ENCODE measurements around the gene ADAMTS17. TPM values are rescaled to one million over a fixed set of nuclear protein-coding genes. Genes with fewer than 3 reads are reported as not detected.

Gene ADAMTS17
- total RNA-seq, 1 experiment from 2014 or later: 1.8 TPM

DNA sequence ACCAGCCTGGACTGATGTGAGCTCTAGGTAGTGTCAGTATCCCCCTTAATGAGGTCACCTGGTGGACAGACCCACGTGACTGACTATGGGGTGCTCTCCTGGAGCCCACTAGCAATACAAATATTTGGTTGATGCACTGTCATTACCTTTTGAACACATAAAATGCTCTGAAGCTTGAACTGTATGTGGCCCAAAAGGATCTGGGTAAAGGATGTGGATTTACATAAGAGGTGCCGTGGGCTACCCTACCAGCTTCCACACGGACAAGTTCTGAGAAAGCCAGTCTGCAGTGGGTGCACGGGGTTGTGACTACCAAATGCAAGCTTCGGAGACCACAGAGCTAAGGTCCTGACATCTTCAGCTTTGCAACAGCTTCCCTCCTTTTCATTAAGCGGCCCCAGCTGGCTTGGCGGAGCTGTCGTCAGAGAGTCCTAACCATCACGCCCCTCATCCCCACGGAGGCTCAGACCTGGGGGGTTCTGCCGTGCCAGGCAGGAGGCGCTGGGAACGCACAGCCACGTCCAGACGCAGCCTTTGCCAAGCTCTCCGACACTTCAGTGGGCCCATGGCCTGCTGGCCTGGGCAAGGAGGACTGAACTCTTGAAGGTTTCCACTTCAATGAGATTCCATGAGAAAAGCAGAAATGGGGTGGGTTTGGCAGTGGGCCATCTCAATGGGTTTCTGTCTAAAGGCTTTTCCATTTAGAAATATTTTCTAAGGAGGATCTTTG, 228.3 kb downstream of the ADAMTS17 start (continued):
- TF ChIP-seq, protein P1, sequence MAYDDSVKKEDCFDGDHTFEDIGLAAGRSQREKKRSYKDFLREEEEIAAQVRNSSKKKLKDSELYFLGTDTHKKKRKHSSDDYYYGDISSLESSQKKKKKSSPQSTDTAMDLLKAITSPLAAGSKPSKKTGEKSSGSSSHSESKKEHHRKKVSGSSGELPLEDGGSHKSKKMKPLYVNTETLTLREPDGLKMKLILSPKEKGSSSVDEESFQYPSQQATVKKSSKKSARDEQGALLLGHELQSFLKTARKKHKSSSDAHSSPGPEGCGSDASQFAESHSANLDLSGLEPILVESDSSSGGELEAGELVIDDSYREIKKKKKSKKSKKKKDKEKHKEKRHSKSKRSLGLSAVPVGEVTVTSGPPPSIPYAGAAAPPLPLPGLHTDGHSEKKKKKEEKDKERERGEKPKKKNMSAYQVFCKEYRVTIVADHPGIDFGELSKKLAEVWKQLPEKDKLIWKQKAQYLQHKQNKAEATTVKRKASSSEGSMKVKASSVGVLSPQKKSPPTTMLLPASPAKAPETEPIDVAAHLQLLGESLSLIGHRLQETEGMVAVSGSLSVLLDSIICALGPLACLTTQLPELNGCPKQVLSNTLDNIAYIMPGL (CRISPR knock-in tag; IDR thresholded peaks at IDR 0.05): no peak
- TF ChIP-seq, protein P2, sequence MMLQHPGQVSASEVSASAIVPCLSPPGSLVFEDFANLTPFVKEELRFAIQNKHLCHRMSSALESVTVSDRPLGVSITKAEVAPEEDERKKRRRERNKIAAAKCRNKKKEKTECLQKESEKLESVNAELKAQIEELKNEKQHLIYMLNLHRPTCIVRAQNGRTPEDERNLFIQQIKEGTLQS (CRISPR knock-in tag; conservative IDR thresholded peaks at IDR 0.05): no peak
- TF ChIP-seq KAT7 (CRISPR knock-in tag; IDR thresholded peaks at IDR 0.05; ENCODE audit: borderline replicate concordance) (no peak), SMAD4 (CRISPR knock-in tag; IDR thresholded peaks at IDR 0.05) (no peak), GRHL2 (CRISPR knock-in tag; IDR thresholded peaks at IDR 0.05; ENCODE audit: insufficient replicate concordance, severe bottlenecking) (no peak), TEAD4 (CRISPR knock-in tag; IDR thresholded peaks at IDR 0.05) (no peak), TCF7 (CRISPR knock-in tag; IDR thresholded peaks at IDR 0.05; ENCODE audit: low read depth) (no peak)
- TF ChIP-seq, protein P3, sequence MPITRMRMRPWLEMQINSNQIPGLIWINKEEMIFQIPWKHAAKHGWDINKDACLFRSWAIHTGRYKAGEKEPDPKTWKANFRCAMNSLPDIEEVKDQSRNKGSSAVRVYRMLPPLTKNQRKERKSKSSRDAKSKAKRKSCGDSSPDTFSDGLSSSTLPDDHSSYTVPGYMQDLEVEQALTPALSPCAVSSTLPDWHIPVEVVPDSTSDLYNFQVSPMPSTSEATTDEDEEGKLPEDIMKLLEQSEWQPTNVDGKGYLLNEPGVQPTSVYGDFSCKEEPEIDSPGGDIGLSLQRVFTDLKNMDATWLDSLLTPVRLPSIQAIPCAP (CRISPR knock-in tag; IDR thresholded peaks at IDR 0.05): no peak
- TF ChIP-seq, protein P4, sequence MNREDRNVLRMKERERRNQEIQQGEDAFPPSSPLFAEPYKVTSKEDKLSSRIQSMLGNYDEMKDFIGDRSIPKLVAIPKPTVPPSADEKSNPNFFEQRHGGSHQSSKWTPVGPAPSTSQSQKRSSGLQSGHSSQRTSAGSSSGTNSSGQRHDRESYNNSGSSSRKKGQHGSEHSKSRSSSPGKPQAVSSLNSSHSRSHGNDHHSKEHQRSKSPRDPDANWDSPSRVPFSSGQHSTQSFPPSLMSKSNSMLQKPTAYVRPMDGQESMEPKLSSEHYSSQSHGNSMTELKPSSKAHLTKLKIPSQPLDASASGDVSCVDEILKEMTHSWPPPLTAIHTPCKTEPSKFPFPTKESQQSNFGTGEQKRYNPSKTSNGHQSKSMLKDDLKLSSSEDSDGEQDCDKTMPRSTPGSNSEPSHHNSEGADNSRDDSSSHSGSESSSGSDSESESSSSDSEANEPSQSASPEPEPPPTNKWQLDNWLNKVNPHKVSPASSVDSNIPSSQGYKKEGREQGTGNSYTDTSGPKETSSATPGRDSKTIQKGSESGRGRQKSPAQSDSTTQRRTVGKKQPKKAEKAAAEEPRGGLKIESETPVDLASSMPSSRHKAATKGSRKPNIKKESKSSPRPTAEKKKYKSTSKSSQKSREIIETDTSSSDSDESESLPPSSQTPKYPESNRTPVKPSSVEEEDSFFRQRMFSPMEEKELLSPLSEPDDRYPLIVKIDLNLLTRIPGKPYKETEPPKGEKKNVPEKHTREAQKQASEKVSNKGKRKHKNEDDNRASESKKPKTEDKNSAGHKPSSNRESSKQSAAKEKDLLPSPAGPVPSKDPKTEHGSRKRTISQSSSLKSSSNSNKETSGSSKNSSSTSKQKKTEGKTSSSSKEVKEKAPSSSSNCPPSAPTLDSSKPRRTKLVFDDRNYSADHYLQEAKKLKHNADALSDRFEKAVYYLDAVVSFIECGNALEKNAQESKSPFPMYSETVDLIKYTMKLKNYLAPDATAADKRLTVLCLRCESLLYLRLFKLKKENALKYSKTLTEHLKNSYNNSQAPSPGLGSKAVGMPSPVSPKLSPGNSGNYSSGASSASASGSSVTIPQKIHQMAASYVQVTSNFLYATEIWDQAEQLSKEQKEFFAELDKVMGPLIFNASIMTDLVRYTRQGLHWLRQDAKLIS (CRISPR knock-in tag; IDR thresholded peaks at IDR 0.05; ENCODE audit: borderline replicate concordance): no peak

DNA sequence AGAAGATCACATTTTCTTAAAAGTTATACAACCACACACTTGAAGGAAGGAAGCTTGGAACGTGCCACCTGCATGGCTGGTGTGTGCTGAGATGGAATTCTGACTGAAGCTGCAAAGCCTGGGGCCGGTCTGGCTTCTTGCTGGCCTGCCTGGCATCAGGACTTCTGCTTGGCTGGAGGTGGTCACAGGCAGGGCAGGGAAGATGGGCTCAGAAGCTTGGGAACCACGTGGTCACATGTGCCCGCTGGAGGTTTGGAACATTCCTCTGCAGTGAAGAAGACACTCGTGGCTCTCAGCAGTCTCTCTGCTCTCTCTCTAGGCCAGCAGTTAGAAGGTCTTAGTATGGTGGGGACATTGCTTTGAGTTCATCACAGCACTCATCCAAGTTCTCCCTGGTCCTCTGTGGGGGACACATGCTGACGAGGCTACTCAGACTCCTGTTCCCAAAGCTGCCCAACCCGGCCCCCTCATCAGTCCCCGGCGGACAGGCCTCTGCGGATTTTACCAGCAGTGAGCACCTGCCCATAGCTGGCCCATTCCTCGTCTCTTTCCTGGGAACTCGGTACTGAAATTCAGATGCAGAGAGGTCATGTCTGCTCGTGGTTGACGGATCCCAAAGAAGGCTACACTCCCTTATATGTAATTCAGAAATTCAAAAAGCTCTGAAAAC, 229.0 kb downstream of the ADAMTS17 start:
- peaks cover 14% of the 10 kb centered on the region for H3K4me1 Mint-ChIP-seq
- no peak for ATAC-seq
- H3K36me3 Mint-ChIP-seq: no peaks in the 10 kb centered on the region
- ChIA-PET POLR2A (no interaction called here), CTCF (interaction anchor here (1.3 kb wide), 1 partner anchor 226 kb away, joined by 4 read pairs; no protein-coding TSS in a partner anchor)
- no peaks in the 10 kb centered on the region; the same call in 1 of the 2 replicates for H3K27me3 Mint-ChIP-seq (ENCODE audit: low read depth)
- H3K27ac Mint-ChIP-seq: no peak overlapping the region
- no peak for DNase-seq (ENCODE audit: low spot score)
- H3K4me3 Mint-ChIP-seq: no peak overlapping the region
- peaks cover 2% of the 10 kb centered on the region for H3K9me3 Mint-ChIP-seq
- TF ChIP-seq, protein P5, sequence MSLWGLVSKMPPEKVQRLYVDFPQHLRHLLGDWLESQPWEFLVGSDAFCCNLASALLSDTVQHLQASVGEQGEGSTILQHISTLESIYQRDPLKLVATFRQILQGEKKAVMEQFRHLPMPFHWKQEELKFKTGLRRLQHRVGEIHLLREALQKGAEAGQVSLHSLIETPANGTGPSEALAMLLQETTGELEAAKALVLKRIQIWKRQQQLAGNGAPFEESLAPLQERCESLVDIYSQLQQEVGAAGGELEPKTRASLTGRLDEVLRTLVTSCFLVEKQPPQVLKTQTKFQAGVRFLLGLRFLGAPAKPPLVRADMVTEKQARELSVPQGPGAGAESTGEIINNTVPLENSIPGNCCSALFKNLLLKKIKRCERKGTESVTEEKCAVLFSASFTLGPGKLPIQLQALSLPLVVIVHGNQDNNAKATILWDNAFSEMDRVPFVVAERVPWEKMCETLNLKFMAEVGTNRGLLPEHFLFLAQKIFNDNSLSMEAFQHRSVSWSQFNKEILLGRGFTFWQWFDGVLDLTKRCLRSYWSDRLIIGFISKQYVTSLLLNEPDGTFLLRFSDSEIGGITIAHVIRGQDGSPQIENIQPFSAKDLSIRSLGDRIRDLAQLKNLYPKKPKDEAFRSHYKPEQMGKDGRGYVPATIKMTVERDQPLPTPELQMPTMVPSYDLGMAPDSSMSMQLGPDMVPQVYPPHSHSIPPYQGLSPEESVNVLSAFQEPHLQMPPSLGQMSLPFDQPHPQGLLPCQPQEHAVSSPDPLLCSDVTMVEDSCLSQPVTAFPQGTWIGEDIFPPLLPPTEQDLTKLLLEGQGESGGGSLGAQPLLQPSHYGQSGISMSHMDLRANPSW (CRISPR knock-in tag; conservative IDR thresholded peaks at IDR 0.05; ENCODE audit: low read depth): no peak
- no peak for TF ChIP-seq SP1 (CRISPR knock-in tag; conservative IDR thresholded peaks at IDR 0.05)
- TF ChIP-seq, protein P6, sequence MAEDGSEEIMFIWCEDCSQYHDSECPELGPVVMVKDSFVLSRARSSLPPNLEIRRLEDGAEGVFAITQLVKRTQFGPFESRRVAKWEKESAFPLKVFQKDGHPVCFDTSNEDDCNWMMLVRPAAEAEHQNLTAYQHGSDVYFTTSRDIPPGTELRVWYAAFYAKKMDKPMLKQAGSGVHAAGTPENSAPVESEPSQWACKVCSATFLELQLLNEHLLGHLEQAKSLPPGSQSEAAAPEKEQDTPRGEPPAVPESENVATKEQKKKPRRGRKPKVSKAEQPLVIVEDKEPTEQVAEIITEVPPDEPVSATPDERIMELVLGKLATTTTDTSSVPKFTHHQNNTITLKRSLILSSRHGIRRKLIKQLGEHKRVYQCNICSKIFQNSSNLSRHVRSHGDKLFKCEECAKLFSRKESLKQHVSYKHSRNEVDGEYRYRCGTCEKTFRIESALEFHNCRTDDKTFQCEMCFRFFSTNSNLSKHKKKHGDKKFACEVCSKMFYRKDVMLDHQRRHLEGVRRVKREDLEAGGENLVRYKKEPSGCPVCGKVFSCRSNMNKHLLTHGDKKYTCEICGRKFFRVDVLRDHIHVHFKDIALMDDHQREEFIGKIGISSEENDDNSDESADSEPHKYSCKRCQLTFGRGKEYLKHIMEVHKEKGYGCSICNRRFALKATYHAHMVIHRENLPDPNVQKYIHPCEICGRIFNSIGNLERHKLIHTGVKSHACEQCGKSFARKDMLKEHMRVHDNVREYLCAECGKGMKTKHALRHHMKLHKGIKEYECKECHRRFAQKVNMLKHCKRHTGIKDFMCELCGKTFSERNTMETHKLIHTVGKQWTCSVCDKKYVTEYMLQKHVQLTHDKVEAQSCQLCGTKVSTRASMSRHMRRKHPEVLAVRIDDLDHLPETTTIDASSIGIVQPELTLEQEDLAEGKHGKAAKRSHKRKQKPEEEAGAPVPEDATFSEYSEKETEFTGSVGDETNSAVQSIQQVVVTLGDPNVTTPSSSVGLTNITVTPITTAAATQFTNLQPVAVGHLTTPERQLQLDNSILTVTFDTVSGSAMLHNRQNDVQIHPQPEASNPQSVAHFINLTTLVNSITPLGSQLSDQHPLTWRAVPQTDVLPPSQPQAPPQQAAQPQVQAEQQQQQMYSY (CRISPR knock-in tag; IDR thresholded peaks at IDR 0.05): no peak
- TF ChIP-seq, protein P7, sequence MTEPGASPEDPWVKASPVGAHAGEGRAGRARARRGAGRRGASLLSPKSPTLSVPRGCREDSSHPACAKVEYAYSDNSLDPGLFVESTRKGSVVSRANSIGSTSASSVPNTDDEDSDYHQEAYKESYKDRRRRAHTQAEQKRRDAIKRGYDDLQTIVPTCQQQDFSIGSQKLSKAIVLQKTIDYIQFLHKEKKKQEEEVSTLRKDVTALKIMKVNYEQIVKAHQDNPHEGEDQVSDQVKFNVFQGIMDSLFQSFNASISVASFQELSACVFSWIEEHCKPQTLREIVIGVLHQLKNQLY (CRISPR knock-in tag; IDR thresholded peaks at IDR 0.05): no peak
- no peak for TF ChIP-seq ZNF219 (CRISPR knock-in tag; IDR thresholded peaks at IDR 0.05; ENCODE audit: borderline replicate concordance)
- no peak for TF ChIP-seq RELA (CRISPR knock-in tag; IDR thresholded peaks at IDR 0.05; ENCODE audit: borderline replicate concordance)
- TF ChIP-seq PRRX2 (CRISPR knock-in tag; IDR thresholded peaks at IDR 0.05): no peak
- TF ChIP-seq RORB (CRISPR knock-in tag; IDR thresholded peaks at IDR 0.05): no peak
